SU-DHL-6 (cell line): Measurements from ENCODE around the gene E2F6.

Experiments
- H2AFZ ChIP-seq: fragments of 200-600 bp; sonication (generic); 2 replicates; pipeline ENCODE4 v1.6.1; 2014; ENCODE audit warnings: low read depth, mild to moderate bottlenecking, moderate library complexity, mixed read lengths, antibody characterized with exemption, low read length; ENCODE audit not compliant: severe bottlenecking
- H3F3A ChIP-seq: fragments of 200-600 bp; shearing (Covaris generic); 2 replicates; pipeline ENCODE4 v1.6.0; 2016; ENCODE audit warnings: antibody characterized with exemption, mild to moderate bottlenecking; ENCODE audit not compliant: insufficient read depth
- H3K27ac ChIP-seq: fragments of 200-600 bp; sonication (generic); 2 replicates; pipeline ENCODE4 v1.5.1; 2016; ENCODE audit warnings: low read depth, mild to moderate bottlenecking, low read length, moderate library complexity, mixed read lengths
- H3K27me3 ChIP-seq: fragments of 200-600 bp; sonication (generic), shearing (Covaris generic); 2 replicates; pipeline ENCODE4 v1.6.0; 2014; ENCODE audit warnings: mild to moderate bottlenecking, low read length
- H3K36me3 ChIP-seq: fragments of 200-600 bp; sonication (generic); 2 replicates; pipeline ENCODE4 v1.6.1; 2014; ENCODE audit warnings: mild to moderate bottlenecking, low read length, mixed read lengths
- H3K4me2 ChIP-seq: fragments of 300-600, 200-600 bp; shearing (Covaris generic), sonication (generic); 2 replicates; pipeline ENCODE4 v1.6.0; 2014; ENCODE audit warnings: low read length, low read depth, mild to moderate bottlenecking; ENCODE audit not compliant: poor library complexity, severe bottlenecking
- H3K4me3 ChIP-seq: fragments of 200-600 bp; sonication (generic); 2 replicates; pipeline ENCODE4 v1.5.1; 2014; ENCODE audit warnings: antibody characterized with exemption, low read length, mild to moderate bottlenecking, mixed read lengths; ENCODE audit not compliant: insufficient read depth, poor library complexity, severe bottlenecking
- H3K79me2 ChIP-seq: fragments of 200-600 bp; sonication (generic); 2 replicates; pipeline ENCODE4 v1.6.1; 2014; ENCODE audit warnings: mild to moderate bottlenecking, low read length, moderate library complexity; ENCODE audit not compliant: insufficient read depth
- H3K9ac ChIP-seq: fragments of 200-600 bp; sonication (generic); 2 replicates; pipeline ENCODE4 v1.7.0; 2014; ENCODE audit warnings: mild to moderate bottlenecking, low read length
- H3K9me2 ChIP-seq: fragments of 200-600 bp; sonication (generic); replicated peaks from 2 replicates; pipeline ENCODE4 v1.6.1; 2014; ENCODE audit warnings: low read length; ENCODE audit not compliant: insufficient read depth
- H3K9me3 ChIP-seq: fragments of 200-600 bp; sonication (generic); 2 replicates; pipeline ENCODE4 v1.6.1; 2014; ENCODE audit warnings: low read length, mixed read lengths; ENCODE audit not compliant: insufficient read depth
- H4K20me1 ChIP-seq: fragments of 200-600 bp; sonication (generic); 2 replicates; pipeline ENCODE4 v1.6.1; 2014; ENCODE audit warnings: low read depth, mild to moderate bottlenecking, antibody characterized with exemption, low read length, moderate library complexity, mixed read lengths
- EZH2phosphoT487 ChIP-seq: fragments of 200-600 bp; sonication (generic), shearing (Covaris generic); conservative IDR thresholded peaks from 2 replicates; pipeline ENCODE4 v1.6.1; 2018; ENCODE audit warnings: mild to moderate bottlenecking, antibody characterized with exemption, low read length, moderate library complexity, mixed read lengths
- TF ChIP-seq, protein P1 (sequence below): fragments of 200-600 bp; sonication (generic); IDR thresholded peaks from one replicate; pipeline ENCODE4 v1.5.1; 2017; ENCODE audit warnings: antibody characterized with exemption, mild to moderate bottlenecking, low read length, moderate library complexity; ENCODE audit not compliant: insufficient read depth, poor library complexity, severe bottlenecking

Gene E2F6, protein sequence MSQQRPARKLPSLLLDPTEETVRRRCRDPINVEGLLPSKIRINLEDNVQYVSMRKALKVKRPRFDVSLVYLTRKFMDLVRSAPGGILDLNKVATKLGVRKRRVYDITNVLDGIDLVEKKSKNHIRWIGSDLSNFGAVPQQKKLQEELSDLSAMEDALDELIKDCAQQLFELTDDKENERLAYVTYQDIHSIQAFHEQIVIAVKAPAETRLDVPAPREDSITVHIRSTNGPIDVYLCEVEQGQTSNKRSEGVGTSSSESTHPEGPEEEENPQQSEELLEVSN

GRCh38 chr2:11465485-11466306, at the start of gene E2F6:
Gene E2F6 (minus strand): TSS chr2:11466161. CDS start chr2:11465879, 282 bp downstream.
- Histone ChIP-seq H3K9me3 (no peaks in the 10 kb centered on the region), H3K9ac (peak within 1 kb of the TSS; percentile 76), H3K36me3 (no peaks in the 10 kb centered on the region), H3K79me2 (peaks cover 55% of the 10 kb centered on the region), H3F3A (no peaks in the 10 kb centered on the region), H3K27ac (peak within 1 kb of the TSS; percentile 44), H3K4me2 (peak within 1 kb of the TSS; percentile 85), H4K20me1 (no peaks in the 10 kb centered on the region), H3K27me3 (no peaks in the 10 kb centered on the region), H3K4me3 (peak within 1 kb of the TSS; percentile 100), H3K9me2 (no peaks in the 10 kb centered on the region), H2AFZ (peak within 1 kb of the TSS; percentile 99)
- TF ChIP-seq EZH2phosphoT487, result no peak
- TF ChIP-seq, protein P1, sequence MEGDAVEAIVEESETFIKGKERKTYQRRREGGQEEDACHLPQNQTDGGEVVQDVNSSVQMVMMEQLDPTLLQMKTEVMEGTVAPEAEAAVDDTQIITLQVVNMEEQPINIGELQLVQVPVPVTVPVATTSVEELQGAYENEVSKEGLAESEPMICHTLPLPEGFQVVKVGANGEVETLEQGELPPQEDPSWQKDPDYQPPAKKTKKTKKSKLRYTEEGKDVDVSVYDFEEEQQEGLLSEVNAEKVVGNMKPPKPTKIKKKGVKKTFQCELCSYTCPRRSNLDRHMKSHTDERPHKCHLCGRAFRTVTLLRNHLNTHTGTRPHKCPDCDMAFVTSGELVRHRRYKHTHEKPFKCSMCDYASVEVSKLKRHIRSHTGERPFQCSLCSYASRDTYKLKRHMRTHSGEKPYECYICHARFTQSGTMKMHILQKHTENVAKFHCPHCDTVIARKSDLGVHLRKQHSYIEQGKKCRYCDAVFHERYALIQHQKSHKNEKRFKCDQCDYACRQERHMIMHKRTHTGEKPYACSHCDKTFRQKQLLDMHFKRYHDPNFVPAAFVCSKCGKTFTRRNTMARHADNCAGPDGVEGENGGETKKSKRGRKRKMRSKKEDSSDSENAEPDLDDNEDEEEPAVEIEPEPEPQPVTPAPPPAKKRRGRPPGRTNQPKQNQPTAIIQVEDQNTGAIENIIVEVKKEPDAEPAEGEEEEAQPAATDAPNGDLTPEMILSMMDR, result no peak

- Histone ChIP-seq H3F3A (no peaks in the 10 kb centered on the region), H3K27me3 (no peaks in the 10 kb centered on the region), H3K27ac (no peak overlapping the region), H2AFZ (no peak overlapping the region), H3K9me2 (no peaks in the 10 kb centered on the region), H4K20me1 (no peaks in the 10 kb centered on the region), H3K4me3 (no peak overlapping the region), H3K79me2 (no peaks in the 10 kb centered on the region), H3K4me2 (no peak overlapping the region), H3K36me3 (no peaks in the 10 kb centered on the region), H3K9me3 (no peaks in the 10 kb centered on the region), H3K9ac (no peak overlapping the region)
- TF ChIP-seq, protein P1, result no peak
- TF ChIP-seq EZH2phosphoT487, result no peak
Measured at GRCh38 chr2:11515490-11515981, 49.6 kb upstream of the E2F6 start.

DNA sequence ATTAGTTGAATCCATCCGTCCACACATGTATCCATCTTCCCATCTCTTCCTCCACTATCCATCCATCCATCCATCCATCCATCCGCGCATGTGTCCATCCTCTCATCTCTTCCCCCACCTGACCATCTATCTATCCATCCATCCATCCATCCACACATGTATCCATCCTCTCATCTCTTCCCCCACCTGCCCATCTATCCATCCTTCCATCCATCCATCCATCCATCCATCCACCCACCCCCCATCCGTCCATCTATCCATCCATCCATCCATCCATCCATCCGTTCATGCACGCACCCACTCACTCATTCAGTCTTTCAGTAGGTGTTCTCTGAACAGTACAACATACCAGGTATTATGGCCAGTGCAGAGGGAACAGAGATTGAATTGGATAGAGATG, 48.9 kb upstream of the E2F6 start:
- H4K20me1 ChIP-seq, result no peaks in the 10 kb centered on the region
- H3K79me2 ChIP-seq, result no peaks in the 10 kb centered on the region
- no peak overlapping the region for H3K9ac ChIP-seq
- H3K27ac ChIP-seq, result no peak overlapping the region
- H3K4me2 ChIP-seq, result no peak overlapping the region
- H3K4me3 ChIP-seq, result no peak overlapping the region
- TF ChIP-seq EZH2phosphoT487, result no peak
- TF ChIP-seq, protein P1, result no peak
- H3K27me3 ChIP-seq, result no peaks in the 10 kb centered on the region
- H3K9me2 ChIP-seq, result no peaks in the 10 kb centered on the region
- H3K36me3 ChIP-seq, result no peaks in the 10 kb centered on the region
- no peaks in the 10 kb centered on the region for H3F3A ChIP-seq
- no peaks in the 10 kb centered on the region for H3K9me3 ChIP-seq
- H2AFZ ChIP-seq, result no peak overlapping the region
